Kidney epithelial cell (primary cell): ENCODE measurements around the gene BNC2. TPM values are rescaled to one million over a fixed set of nuclear protein-coding genes. Genes with fewer than 3 reads are reported as not detected.

Experiments used
- DNase-seq: peaks from one replicate; pipeline ENCODE4 v3.0.0-alpha.2; 2010; ENCODE audit warnings: low read depth
- H3K27me3 ChIP-seq: 2 replicates; pipeline ENCODE4 v1.6.0; 2011; ENCODE audit warnings: low read length; ENCODE audit not compliant: control insufficient read depth, insufficient read depth
- H3K36me3 ChIP-seq: 2 replicates; pipeline ENCODE4 v1.5.1; 2011; ENCODE audit warnings: low read length; ENCODE audit not compliant: control insufficient read depth, insufficient read depth
- H3K4me3 ChIP-seq: 2 replicates; pipeline ENCODE4 v1.5.1; 2011; ENCODE audit warnings: low read depth, mild to moderate bottlenecking, control low read depth, low read length
- total RNA-seq: library from RNA; depleted of rRNA; stranded (reverse); fragments of >200 nt; gene quantifications from 2 replicates; pipeline ENCODE4 v1.2.3, GENCODE V29; 2015
- TF ChIP-seq, protein P1 (sequence below): IDR thresholded peaks from 2 replicates; pipeline ENCODE4 v1.5.1; 2011; ENCODE audit warnings: mild to moderate bottlenecking, moderate library complexity, low read length, control low read depth, inconsistent platforms; ENCODE audit not compliant: insufficient read depth, poor library complexity, severe bottlenecking

The BNC2 gene
- total RNA-seq, 1 donor from 2014 or later = 1.5 TPM

DNA sequence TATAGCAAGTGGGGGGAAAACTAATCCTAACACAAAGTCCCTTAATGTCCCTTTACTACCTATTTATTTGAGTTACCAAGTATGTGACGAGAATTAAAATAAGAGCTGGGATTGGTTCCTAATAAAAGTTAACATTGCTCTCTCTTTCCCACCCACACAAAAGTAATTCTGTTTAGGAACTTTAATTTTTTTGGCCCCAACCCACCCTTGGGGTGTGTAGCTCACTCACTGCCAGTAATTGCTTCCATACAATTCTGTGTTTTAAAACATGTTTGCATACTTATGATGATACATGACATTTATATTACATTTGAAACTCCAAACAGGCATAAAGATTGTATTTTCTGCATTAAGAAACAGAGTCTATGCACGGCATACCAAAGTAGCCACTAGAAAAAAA is 106.5 kb downstream of the BNC2 start:
- TF ChIP-seq, protein P1, sequence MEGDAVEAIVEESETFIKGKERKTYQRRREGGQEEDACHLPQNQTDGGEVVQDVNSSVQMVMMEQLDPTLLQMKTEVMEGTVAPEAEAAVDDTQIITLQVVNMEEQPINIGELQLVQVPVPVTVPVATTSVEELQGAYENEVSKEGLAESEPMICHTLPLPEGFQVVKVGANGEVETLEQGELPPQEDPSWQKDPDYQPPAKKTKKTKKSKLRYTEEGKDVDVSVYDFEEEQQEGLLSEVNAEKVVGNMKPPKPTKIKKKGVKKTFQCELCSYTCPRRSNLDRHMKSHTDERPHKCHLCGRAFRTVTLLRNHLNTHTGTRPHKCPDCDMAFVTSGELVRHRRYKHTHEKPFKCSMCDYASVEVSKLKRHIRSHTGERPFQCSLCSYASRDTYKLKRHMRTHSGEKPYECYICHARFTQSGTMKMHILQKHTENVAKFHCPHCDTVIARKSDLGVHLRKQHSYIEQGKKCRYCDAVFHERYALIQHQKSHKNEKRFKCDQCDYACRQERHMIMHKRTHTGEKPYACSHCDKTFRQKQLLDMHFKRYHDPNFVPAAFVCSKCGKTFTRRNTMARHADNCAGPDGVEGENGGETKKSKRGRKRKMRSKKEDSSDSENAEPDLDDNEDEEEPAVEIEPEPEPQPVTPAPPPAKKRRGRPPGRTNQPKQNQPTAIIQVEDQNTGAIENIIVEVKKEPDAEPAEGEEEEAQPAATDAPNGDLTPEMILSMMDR = no peak
- DNase-seq = no peak
- H3K4me3 ChIP-seq = no peak overlapping the region
- H3K36me3 ChIP-seq = no peaks in the 10 kb centered on the region
- no peaks in the 10 kb centered on the region for H3K27me3 ChIP-seq

DNA sequence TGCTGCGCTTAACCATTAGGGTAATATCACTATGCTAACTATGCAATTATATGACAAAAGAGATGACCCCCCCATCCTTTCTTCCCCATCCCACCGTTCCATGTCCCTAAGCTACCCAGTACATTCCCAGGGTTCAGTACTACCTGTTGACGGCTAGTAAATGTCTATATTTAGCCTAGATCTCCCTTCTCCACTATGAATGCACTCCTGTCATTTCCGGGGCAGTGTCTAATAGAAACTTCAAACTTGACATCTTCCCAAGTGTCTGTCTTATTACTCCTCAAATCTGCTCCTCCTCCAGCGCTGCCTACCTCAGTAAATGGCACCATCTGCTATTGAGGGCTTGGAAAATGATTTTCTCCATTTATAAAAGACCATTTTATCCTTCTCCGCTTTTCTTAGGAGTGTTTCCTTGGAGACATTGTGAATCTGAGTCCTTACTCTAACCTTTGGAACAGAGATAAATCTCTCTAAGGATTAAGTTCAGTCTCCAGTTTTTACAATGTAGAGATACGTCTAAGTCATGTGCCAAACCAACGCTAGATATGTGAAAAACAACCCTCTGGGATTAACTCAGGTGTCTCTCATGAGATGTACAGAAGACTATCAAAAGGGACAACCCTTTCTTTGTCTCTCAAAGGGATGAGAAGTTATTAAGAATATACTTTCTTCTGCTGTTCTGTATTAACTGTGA is 114.9 kb downstream of the BNC2 start:
- no peak for DNase-seq
- Histone ChIP-seq H3K27me3 (no peaks in the 10 kb centered on the region), H3K36me3 (no peaks in the 10 kb centered on the region), H3K4me3 (no peak overlapping the region)
- TF ChIP-seq, protein P1 = no peak

DNA sequence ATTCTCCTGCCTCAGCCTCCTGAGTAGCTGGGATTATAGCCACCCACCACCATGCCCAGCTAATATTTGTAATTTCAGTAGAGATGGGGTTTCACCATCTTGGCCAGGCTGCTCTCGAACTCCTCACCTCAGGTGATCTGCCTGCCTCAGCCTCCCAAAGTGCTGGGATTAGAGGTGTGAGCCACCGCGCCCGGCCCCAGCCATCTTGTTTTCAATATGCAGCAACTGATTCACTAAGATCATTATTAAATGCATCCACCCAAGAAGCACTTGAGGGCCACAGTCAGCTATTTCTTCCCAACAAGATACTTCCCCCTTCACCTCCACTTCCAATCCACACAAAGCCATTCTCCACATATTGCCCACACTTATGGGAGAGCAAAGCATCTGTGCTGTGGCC is 115.8 kb downstream of the BNC2 start:
- Histone ChIP-seq H3K36me3 (no peaks in the 10 kb centered on the region), H3K4me3 (no peak overlapping the region), H3K27me3 (no peaks in the 10 kb centered on the region)
- no peak for DNase-seq
- TF ChIP-seq, protein P1 = no peak

DNA sequence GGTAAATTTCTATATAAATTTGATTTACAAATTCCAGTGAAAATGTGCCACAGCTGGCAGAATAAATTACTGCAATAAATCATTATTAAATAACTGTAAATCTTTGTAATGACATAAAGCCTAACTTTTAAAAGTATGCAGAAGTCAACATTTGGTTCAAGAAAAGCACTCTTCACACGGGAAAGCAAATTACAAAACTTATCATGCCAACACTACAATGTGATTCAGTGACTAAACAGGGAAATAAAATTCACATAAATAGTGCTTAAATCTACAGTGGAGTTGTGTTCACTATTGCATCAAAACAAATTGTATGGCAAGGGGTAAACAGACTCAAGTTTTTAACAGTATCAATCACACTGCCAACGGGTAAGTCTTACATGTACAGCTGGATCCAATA is 117.2 kb downstream of the BNC2 start:
- TF ChIP-seq, protein P1 = no peak
- no peak for DNase-seq
- H3K36me3 ChIP-seq = no peaks in the 10 kb centered on the region
- H3K4me3 ChIP-seq = no peak overlapping the region
- no peaks in the 10 kb centered on the region for H3K27me3 ChIP-seq

DNA sequence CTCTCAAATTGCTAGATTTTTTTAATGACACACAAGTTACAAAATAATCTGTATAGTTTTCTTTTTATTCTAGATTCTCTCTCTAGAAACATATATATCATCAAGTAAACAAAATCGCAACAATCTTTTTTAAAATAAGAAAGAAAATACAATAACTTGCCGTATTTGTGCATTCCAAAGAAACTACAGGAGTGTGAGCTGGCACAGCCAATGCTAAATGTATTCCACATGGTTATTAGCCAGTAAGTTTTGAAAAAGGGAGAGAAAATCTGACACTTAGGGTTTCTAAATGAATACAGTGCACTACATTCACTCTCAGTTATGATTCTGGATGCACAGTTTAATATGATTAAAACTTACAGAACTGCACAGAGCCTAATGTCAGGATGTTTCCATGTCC is 117.9 kb downstream of the BNC2 start:
- H3K27me3 ChIP-seq = no peaks in the 10 kb centered on the region
- no peak for DNase-seq
- no peaks in the 10 kb centered on the region for H3K36me3 ChIP-seq
- H3K4me3 ChIP-seq = no peak overlapping the region
- TF ChIP-seq, protein P1 = no peak

DNA sequence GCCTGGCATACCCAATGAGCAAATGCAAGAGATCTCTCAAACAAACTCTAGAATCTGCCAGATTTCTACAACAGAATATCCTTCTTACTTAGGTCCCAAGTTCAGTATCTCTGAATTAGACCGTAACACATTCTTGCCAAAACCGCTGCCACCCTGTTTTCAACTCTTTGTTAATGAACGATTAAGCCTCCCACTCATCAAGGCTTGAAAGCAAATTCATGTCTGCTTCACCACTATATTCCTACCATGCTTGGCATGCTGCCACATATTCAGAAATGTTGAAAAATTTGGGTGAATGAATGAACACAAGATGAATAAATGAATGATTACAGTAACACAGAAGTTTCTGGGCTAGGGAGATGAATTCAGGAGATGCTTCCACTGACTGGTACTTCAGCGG is 119.9 kb downstream of the BNC2 start:
- no peaks in the 10 kb centered on the region for H3K27me3 ChIP-seq
- TF ChIP-seq, protein P1 = no peak
- no peaks in the 10 kb centered on the region for H3K36me3 ChIP-seq
- no peak for DNase-seq
- no peak overlapping the region for H3K4me3 ChIP-seq
